ENCODE measurements around the gene ZNF25.
"Not testable (repeated sequence)": the region's sequence is repeated elsewhere in the genome, so short reads cannot be mapped to it uniquely, and the experiment has no call there.

The ZNF25 gene

GRCh38 chr10:37948210-37948609 is 28.2 kb downstream of the ZNF25 start:
- in situ Hi-C loops (cut with HindIII; ENCODE audit: low sequenced_read_pairs) = no loop called here
- DNase-seq (ENCODE audit: low read depth, low spot score) = no peak
- TF ChIP-seq, protein P1, sequence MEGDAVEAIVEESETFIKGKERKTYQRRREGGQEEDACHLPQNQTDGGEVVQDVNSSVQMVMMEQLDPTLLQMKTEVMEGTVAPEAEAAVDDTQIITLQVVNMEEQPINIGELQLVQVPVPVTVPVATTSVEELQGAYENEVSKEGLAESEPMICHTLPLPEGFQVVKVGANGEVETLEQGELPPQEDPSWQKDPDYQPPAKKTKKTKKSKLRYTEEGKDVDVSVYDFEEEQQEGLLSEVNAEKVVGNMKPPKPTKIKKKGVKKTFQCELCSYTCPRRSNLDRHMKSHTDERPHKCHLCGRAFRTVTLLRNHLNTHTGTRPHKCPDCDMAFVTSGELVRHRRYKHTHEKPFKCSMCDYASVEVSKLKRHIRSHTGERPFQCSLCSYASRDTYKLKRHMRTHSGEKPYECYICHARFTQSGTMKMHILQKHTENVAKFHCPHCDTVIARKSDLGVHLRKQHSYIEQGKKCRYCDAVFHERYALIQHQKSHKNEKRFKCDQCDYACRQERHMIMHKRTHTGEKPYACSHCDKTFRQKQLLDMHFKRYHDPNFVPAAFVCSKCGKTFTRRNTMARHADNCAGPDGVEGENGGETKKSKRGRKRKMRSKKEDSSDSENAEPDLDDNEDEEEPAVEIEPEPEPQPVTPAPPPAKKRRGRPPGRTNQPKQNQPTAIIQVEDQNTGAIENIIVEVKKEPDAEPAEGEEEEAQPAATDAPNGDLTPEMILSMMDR (IDR thresholded peaks at IDR 0.05; ENCODE audit: low read depth, low read length) = no peak
- no peak overlapping the region for H3K4me3 ChIP-seq (ENCODE audit: low read depth, low read length)

DNA sequence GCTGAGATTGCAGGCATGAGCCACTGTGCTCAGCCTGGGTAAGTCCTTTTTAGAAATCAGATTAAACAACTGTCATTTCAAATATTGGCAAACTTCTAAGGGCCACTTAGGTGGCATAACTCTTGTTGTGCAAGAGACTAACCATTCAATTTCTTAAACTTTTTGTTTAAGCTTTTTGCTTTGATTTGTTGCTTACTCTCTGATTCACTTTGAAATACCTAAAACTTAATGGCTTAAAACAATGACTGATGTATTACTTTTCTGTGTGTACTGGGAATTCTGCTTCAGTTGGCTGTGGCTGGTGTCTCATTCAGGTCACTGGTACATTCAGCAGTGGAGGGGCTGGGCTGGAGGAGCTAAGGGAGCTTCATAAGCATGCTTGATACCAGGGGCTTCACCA is 28.9 kb downstream of the ZNF25 start:
- TF ChIP-seq, protein P1 (IDR thresholded peaks at IDR 0.05; ENCODE audit: low read depth, low read length) = no peak
- in situ Hi-C loops (cut with HindIII; ENCODE audit: low sequenced_read_pairs) = no loop called here
- DNase-seq (ENCODE audit: low read depth, low spot score) = no peak
- no peak overlapping the region for H3K4me3 ChIP-seq (ENCODE audit: low read depth, low read length)

- in situ Hi-C loops (cut with HindIII; ENCODE audit: low sequenced_read_pairs) = no loop called here
- TF ChIP-seq, protein P1 (IDR thresholded peaks at IDR 0.05; ENCODE audit: low read depth, low read length) = no peak
- H3K4me3 ChIP-seq (ENCODE audit: low read depth, low read length) = no peak overlapping the region
- DNase-seq (ENCODE audit: low read depth, low spot score) = no peak
Measured at GRCh38 chr10:37937864-37938263, 38.6 kb downstream of the ZNF25 start.

GRCh38 chr10:37934791-37935190 is 41.7 kb downstream of the ZNF25 start:
- TF ChIP-seq, protein P1 (IDR thresholded peaks at IDR 0.05; ENCODE audit: low read depth, low read length) = no peak
- H3K4me3 ChIP-seq (ENCODE audit: low read depth, low read length) = no peak overlapping the region
- no peak for DNase-seq (ENCODE audit: low read depth, low spot score)
- in situ Hi-C loops (cut with HindIII; ENCODE audit: low sequenced_read_pairs) = no loop called here

DNA sequence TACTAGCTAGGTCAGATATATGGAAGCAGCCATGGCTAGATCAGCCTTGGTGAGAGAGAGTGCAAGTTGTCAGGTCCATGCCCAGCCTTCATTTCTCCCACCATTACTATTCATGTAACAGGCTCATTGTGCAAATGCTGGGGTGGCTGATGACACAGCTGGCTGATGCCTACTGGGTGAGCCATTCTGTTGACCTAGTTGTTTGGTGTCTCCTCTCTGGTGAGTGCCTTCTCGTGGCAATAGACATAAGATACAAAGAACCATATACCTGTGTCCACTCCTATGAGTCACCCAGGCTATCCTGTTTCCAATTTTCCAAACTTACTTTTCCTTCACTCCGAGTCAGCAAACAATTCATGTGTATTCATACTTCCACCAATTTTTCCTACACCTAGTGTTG is 46.0 kb downstream of the ZNF25 start:
- no peak overlapping the region for H3K4me3 ChIP-seq (ENCODE audit: low read depth, low read length)
- no peak for DNase-seq (ENCODE audit: low read depth, low spot score)
- in situ Hi-C loops (cut with HindIII; ENCODE audit: low sequenced_read_pairs) = no loop called here
- TF ChIP-seq, protein P1 (IDR thresholded peaks at IDR 0.05; ENCODE audit: low read depth, low read length) = no peak

GRCh38 chr10:37908165-37908564 is 68.3 kb downstream of the ZNF25 start:
- H3K4me3 ChIP-seq (ENCODE audit: low read depth, low read length); in situ Hi-C loops (cut with HindIII; ENCODE audit: low sequenced_read_pairs); DNase-seq (ENCODE audit: low read depth, low spot score): not testable (repeated sequence)

- no peak for DNase-seq (ENCODE audit: low read depth, low spot score)
- TF ChIP-seq, protein P1 (IDR thresholded peaks at IDR 0.05; ENCODE audit: low read depth, low read length) = no peak
- in situ Hi-C loops (cut with HindIII; ENCODE audit: low sequenced_read_pairs) = no loop called here
- no peak overlapping the region for H3K4me3 ChIP-seq (ENCODE audit: low read depth, low read length)
Measured at GRCh38 chr10:37906382-37906781, 70.1 kb downstream of the ZNF25 start.

Measured in astrocyte of the spinal cord (primary cell).